ENCODE measurements around the gene PFKFB3.

Gene PFKFB3

DNA sequence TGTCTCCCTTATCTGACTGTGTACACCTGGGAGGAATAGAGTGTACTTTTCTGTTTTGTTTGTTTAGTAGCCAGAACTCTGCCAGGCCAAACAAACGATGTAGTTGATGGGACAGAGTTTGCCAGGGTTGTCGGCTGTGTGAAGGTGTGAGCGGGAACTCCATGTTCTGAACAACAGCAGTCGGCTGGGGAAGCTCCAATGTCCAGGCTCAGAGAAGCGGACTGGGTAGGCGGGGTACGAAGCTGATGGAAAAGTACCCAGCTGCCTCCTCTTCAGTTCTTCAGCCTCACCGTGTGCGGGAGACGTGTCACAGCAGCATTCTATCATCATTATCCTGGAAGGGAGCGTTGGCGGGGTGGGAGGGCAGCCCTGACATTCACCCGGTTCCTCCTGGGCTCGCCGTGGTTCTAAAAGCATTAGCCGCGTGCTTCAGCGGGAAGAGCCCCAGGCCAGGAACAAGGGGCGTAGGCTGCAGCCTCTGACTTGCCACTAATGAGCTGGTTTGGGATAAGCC lies 52.9 kb downstream of the PFKFB3 start:
- H3K27ac ChIP-seq (replicated peaks), result no peak overlapping the region
- H3K4me3 ChIP-seq (replicated peaks; ENCODE audit: insufficient read depth, low read length), result no peak overlapping the region
- TF ChIP-seq SPI1 (IDR thresholded peaks at IDR 0.05; ENCODE audit: borderline replicate concordance, low read depth), result no peak
- no peak for TF ChIP-seq GABPA (IDR thresholded peaks at IDR 0.05; ENCODE audit: low read depth)
- TF ChIP-seq, protein P1, sequence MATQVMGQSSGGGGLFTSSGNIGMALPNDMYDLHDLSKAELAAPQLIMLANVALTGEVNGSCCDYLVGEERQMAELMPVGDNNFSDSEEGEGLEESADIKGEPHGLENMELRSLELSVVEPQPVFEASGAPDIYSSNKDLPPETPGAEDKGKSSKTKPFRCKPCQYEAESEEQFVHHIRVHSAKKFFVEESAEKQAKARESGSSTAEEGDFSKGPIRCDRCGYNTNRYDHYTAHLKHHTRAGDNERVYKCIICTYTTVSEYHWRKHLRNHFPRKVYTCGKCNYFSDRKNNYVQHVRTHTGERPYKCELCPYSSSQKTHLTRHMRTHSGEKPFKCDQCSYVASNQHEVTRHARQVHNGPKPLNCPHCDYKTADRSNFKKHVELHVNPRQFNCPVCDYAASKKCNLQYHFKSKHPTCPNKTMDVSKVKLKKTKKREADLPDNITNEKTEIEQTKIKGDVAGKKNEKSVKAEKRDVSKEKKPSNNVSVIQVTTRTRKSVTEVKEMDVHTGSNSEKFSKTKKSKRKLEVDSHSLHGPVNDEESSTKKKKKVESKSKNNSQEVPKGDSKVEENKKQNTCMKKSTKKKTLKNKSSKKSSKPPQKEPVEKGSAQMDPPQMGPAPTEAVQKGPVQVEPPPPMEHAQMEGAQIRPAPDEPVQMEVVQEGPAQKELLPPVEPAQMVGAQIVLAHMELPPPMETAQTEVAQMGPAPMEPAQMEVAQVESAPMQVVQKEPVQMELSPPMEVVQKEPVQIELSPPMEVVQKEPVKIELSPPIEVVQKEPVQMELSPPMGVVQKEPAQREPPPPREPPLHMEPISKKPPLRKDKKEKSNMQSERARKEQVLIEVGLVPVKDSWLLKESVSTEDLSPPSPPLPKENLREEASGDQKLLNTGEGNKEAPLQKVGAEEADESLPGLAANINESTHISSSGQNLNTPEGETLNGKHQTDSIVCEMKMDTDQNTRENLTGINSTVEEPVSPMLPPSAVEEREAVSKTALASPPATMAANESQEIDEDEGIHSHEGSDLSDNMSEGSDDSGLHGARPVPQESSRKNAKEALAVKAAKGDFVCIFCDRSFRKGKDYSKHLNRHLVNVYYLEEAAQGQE (IDR thresholded peaks at IDR 0.05; ENCODE audit: insufficient replicate concordance, low read depth), result no peak
- TF ChIP-seq, protein P2, sequence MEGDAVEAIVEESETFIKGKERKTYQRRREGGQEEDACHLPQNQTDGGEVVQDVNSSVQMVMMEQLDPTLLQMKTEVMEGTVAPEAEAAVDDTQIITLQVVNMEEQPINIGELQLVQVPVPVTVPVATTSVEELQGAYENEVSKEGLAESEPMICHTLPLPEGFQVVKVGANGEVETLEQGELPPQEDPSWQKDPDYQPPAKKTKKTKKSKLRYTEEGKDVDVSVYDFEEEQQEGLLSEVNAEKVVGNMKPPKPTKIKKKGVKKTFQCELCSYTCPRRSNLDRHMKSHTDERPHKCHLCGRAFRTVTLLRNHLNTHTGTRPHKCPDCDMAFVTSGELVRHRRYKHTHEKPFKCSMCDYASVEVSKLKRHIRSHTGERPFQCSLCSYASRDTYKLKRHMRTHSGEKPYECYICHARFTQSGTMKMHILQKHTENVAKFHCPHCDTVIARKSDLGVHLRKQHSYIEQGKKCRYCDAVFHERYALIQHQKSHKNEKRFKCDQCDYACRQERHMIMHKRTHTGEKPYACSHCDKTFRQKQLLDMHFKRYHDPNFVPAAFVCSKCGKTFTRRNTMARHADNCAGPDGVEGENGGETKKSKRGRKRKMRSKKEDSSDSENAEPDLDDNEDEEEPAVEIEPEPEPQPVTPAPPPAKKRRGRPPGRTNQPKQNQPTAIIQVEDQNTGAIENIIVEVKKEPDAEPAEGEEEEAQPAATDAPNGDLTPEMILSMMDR (IDR thresholded peaks at IDR 0.05; ENCODE audit: insufficient read depth, low read length), result no peak
- TF ChIP-seq POLR2AphosphoS5 (IDR thresholded peaks at IDR 0.05; ENCODE audit: low read depth), result no peak
- H3K27me3 ChIP-seq (ENCODE audit: insufficient read depth, poor library complexity, severe bottlenecking), result no peaks in the 10 kb centered on the region
- DNase-seq (ENCODE audit: low read depth in 1 of 2, low spot score in 1 of 2), result no peak

DNA sequence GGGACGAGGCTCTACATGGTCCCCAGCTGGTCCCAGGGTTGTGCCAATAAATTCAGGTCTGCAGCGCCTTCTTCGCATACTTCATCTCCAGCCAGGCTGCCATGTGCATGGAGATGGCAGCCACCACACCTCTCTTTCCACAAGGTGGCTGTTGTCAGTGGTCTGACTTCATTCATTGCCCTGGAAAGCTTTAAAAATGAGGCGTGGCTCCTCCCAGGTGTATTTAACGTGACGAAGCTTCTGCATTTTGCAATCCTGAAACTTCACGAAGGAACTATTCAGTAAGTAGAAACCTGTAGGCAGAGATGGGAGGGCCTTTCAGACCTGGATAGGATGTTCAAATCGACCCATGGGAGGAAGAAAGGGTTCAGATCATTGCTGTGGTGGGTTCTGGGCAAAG lies 53.7 kb downstream of the PFKFB3 start:
- DNase-seq (ENCODE audit: low read depth in 1 of 2, low spot score in 1 of 2), result no peak
- Histone ChIP-seq H3K4me3 (replicated peaks; ENCODE audit: insufficient read depth, low read length) (no peak overlapping the region), H3K27ac (replicated peaks) (no peak overlapping the region), H3K27me3 (ENCODE audit: insufficient read depth, poor library complexity, severe bottlenecking) (no peaks in the 10 kb centered on the region)
- TF ChIP-seq, protein P2 (IDR thresholded peaks at IDR 0.05; ENCODE audit: insufficient read depth, low read length), result no peak
- TF ChIP-seq, protein P1 (IDR thresholded peaks at IDR 0.05; ENCODE audit: insufficient replicate concordance, low read depth), result no peak
- TF ChIP-seq GABPA (IDR thresholded peaks at IDR 0.05; ENCODE audit: low read depth) (no peak), POLR2AphosphoS5 (IDR thresholded peaks at IDR 0.05; ENCODE audit: low read depth) (no peak), SPI1 (IDR thresholded peaks at IDR 0.05; ENCODE audit: borderline replicate concordance, low read depth) (no peak)

DNA sequence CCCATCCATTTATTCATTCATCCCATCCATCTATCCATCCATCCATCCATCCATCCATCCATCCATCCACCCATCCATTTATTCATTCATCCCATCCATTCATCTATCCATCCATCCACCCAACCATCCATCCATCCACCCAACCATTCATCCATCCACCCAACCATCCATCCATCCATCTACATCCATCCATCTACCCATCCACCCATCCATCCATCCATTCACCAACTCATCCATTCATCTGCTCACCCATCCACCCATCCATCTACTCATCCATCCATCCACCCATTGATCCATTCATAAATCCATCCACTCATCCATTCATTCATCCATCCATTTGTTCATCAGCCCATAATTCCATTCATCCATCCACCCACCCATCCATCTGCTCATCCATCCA lies 56.4 kb downstream of the PFKFB3 start:
- Histone ChIP-seq H3K27ac (replicated peaks) (no peak overlapping the region), H3K4me3 (replicated peaks; ENCODE audit: insufficient read depth, low read length) (no peak overlapping the region), H3K27me3 (ENCODE audit: insufficient read depth, poor library complexity, severe bottlenecking) (no peaks in the 10 kb centered on the region)
- no peak for DNase-seq (ENCODE audit: low read depth in 1 of 2, low spot score in 1 of 2)
- TF ChIP-seq, protein P2 (IDR thresholded peaks at IDR 0.05; ENCODE audit: insufficient read depth, low read length), result no peak
- TF ChIP-seq SPI1 (IDR thresholded peaks at IDR 0.05; ENCODE audit: borderline replicate concordance, low read depth) (no peak), POLR2AphosphoS5 (IDR thresholded peaks at IDR 0.05; ENCODE audit: low read depth) (no peak), GABPA (IDR thresholded peaks at IDR 0.05; ENCODE audit: low read depth) (no peak)
- TF ChIP-seq, protein P1 (IDR thresholded peaks at IDR 0.05; ENCODE audit: insufficient replicate concordance, low read depth), result no peak

Measured in HL-60 (cell line).